H1 (cell line): ENCODE data around the gene MKLN1. TPM values are rescaled to one million over a fixed set of nuclear protein-coding genes. Genes with fewer than 3 reads are reported as not detected.

Source experiments
- CTCF ChIA-PET: fragments of 300-600 bp; sonication (Branson Sonifier 250); formaldehyde crosslinking; loops from one replicate; lab custom pipeline; 2021; ENCODE audit not compliant: partially characterized antibody; lab: Charles Lee
- POLR2A ChIA-PET: fragments of 300-600 bp; sonication (Branson Sonifier 250); formaldehyde crosslinking; loops from one replicate; lab custom pipeline; 2021; ENCODE audit warnings: inconsistent platforms; ENCODE audit not compliant: partially characterized antibody; lab: Charles Lee
- DNase-seq, 2 experiments: peaks; one replicate each; pipeline versions ENCODE4 v3.0.0 to v3.0.0-alpha.2; 2010 to 2022; ENCODE audit warnings: low spot score in 2 of 2, low read depth in 1 of 2, mixed read lengths in 1 of 2
- FAIRE-seq: peaks from 2 replicates; lab custom pipeline; 2011; peaks lifted over from hg19 to GRCh38; lab: Jason Lieb, UNC
- H2AFZ ChIP-seq: 2 replicates; pipeline ENCODE4 v1.8.1; 2012; ENCODE audit warnings: low read length, inconsistent platforms
- H2AK5ac ChIP-seq: 2 replicates; pipeline ENCODE4 v1.6.1; 2013; ENCODE audit warnings: low read depth, low read length
- H2BK120ac ChIP-seq: replicated peaks from 2 replicates; pipeline ENCODE3; 2013; ENCODE audit warnings: low read depth, low read length, inconsistent platforms
- H2BK12ac ChIP-seq: 2 replicates; pipeline ENCODE4 v1.6.1; 2013; ENCODE audit warnings: low read depth, low read length
- H2BK15ac ChIP-seq: 2 replicates; pipeline ENCODE4 v1.6.1; 2013; ENCODE audit warnings: low read length
- H2BK20ac ChIP-seq: 2 replicates; pipeline ENCODE4 v1.6.1; 2013; ENCODE audit warnings: low read length
- H2BK5ac ChIP-seq: 2 replicates; pipeline ENCODE4 v1.6.1; 2013; ENCODE audit warnings: low read depth, low read length
- H3K14ac ChIP-seq: 2 replicates; pipeline ENCODE4 v1.6.1; 2013; ENCODE audit warnings: inconsistent platforms; ENCODE audit not compliant: insufficient read length
- H3K18ac ChIP-seq: 2 replicates; pipeline ENCODE4 v1.6.1; 2013; ENCODE audit warnings: low read length; ENCODE audit errors: extremely low read depth
- H3K23ac ChIP-seq: 2 replicates; pipeline ENCODE4 v1.6.1; 2013; ENCODE audit warnings: inconsistent platforms; ENCODE audit not compliant: insufficient read length
- H3K23me2 ChIP-seq: 2 replicates; pipeline ENCODE4 v1.6.1; 2013; ENCODE audit warnings: low read depth, low read length
- H3K27ac ChIP-seq: 2 replicates; pipeline ENCODE4 v1.6.1; 2011; ENCODE audit warnings: low read depth, low read length, inconsistent platforms
- H3K27me3 ChIP-seq, 4 experiments: replicated peaks in 1 of 4; 1 replicate in 1 of 4; 2 replicates in 3 of 4; pipeline versions ENCODE4 v1.6.1 to v1.8.1; 2011 to 2013; ENCODE audit warnings: low read length in 3 of 4, mild to moderate bottlenecking in 3 of 4, inconsistent platforms in 2 of 4, mixed read lengths in 2 of 4, moderate library complexity in 1 of 4; ENCODE audit not compliant: control insufficient read depth in 3 of 4, insufficient read depth in 3 of 4; ENCODE audit errors: extremely low read depth in 1 of 4
- H3K36me3 ChIP-seq, 4 experiments: 2 replicates each; pipeline versions ENCODE4 v1.6.1 to v1.8.1; 2011 to 2013; ENCODE audit warnings: mild to moderate bottlenecking in 4 of 4, low read length in 3 of 4, moderate library complexity in 2 of 4, control low read depth in 1 of 4, inconsistent platforms in 1 of 4; ENCODE audit not compliant: insufficient read depth in 4 of 4, control insufficient read depth in 2 of 4
- H3K4ac ChIP-seq: replicated peaks from 2 replicates; pipeline ENCODE3; 2013; ENCODE audit warnings: low read length, low read depth, mixed read lengths, inconsistent platforms; ENCODE audit not compliant: insufficient read length
- H3K4me1 ChIP-seq, 4 experiments: replicated peaks in 1 of 4; 1 replicate in 1 of 4; 2 replicates in 3 of 4; pipeline versions ENCODE4 v1.6.1 to v1.8.1; 2011 to 2013; ENCODE audit warnings: low read length in 3 of 4, inconsistent platforms in 2 of 4, mixed read lengths in 1 of 4; ENCODE audit not compliant: insufficient read depth in 4 of 4, control insufficient read depth in 3 of 4
- H3K4me2 ChIP-seq, 2 experiments: 2 replicates each; pipeline versions ENCODE4 v1.6.1 to v1.8.1; 2011 to 2013; ENCODE audit warnings: low read depth in 2 of 2, low read length in 2 of 2, control low read depth in 1 of 2, inconsistent platforms in 1 of 2, mild to moderate bottlenecking in 1 of 2; ENCODE audit not compliant: insufficient read depth in 1 of 2
- H3K4me3 ChIP-seq, 4 experiments: fragments of 200-600, 300-600 bp in 1 of 4; sonication (generic), shearing (Covaris generic), sonication (Bioruptor Twin) in 1 of 4; 2 replicates each; pipeline versions ENCODE4 v1.5.1 to v1.8.1; 2011 to 2016; ENCODE audit warnings: low read length in 4 of 4, low read depth in 3 of 4, control low read depth in 2 of 4, inconsistent platforms in 2 of 4, mild to moderate bottlenecking in 2 of 4, mixed read lengths in 1 of 4, moderate library complexity in 1 of 4; ENCODE audit not compliant: insufficient read depth in 2 of 4; ENCODE audit errors: extremely low read depth in 1 of 4
- H3K56ac ChIP-seq: replicated peaks from 2 replicates; pipeline ENCODE3; 2013; ENCODE audit warnings: low read depth, mild to moderate bottlenecking, mixed read lengths, low read length, inconsistent platforms; ENCODE audit not compliant: insufficient read length
- H3K79me1 ChIP-seq: 2 replicates; pipeline ENCODE4 v1.6.1; 2013; ENCODE audit warnings: low read depth, low read length, control low read depth
- H3K79me2 ChIP-seq, 2 experiments: 2 replicates each; pipeline versions ENCODE4 v1.6.1 to v1.8.1; 2012 to 2013; ENCODE audit warnings: low read length in 2 of 2, mild to moderate bottlenecking in 2 of 2, inconsistent platforms in 1 of 2; ENCODE audit not compliant: insufficient read depth in 2 of 2, control insufficient read depth in 1 of 2
- H3K9ac ChIP-seq, 4 experiments: replicated peaks in 1 of 4; 1 replicate in 1 of 4; 2 replicates in 3 of 4; pipeline versions ENCODE4 v1.6.1 to v1.8.1; 2011 to 2013; ENCODE audit warnings: low read depth in 3 of 4, low read length in 3 of 4, control low read depth in 2 of 4, mild to moderate bottlenecking in 2 of 4, moderate library complexity in 2 of 4, inconsistent platforms in 1 of 4; ENCODE audit errors: extremely low read depth in 1 of 4
- H3K9me3 ChIP-seq, 2 experiments: 2 replicates each; pipeline versions ENCODE4 v1.6.1 to v1.8.1; 2012 to 2013; ENCODE audit warnings: mild to moderate bottlenecking in 2 of 2, moderate library complexity in 2 of 2, control low read depth in 1 of 2, inconsistent platforms in 1 of 2, low read depth in 1 of 2, low read length in 1 of 2, mixed read lengths in 1 of 2; ENCODE audit not compliant: insufficient read depth in 2 of 2
- H4K20me1 ChIP-seq, 2 experiments: replicated peaks in 1 of 2; 2 replicates each; pipeline versions ENCODE3 to v1.8.1; 2011 to 2013; ENCODE audit warnings: inconsistent platforms in 2 of 2, low read length in 2 of 2, mild to moderate bottlenecking in 1 of 2; ENCODE audit not compliant: insufficient read depth in 2 of 2, control insufficient read depth in 1 of 2
- H4K5ac ChIP-seq: 2 replicates; pipeline ENCODE4 v1.6.1; 2013; ENCODE audit warnings: low read length, low read depth, mixed read lengths, inconsistent platforms; ENCODE audit not compliant: insufficient read length
- H4K8ac ChIP-seq: 2 replicates; pipeline ENCODE4 v1.8.0; 2013; ENCODE audit warnings: mild to moderate bottlenecking, moderate library complexity, low read length, inconsistent platforms; ENCODE audit not compliant: insufficient read depth; ENCODE audit errors: extremely low read depth
- H4K91ac ChIP-seq: replicated peaks from 2 replicates; pipeline ENCODE3; 2013; ENCODE audit warnings: low read length, mixed read lengths, inconsistent platforms; ENCODE audit not compliant: insufficient read length
- BCL11A ChIP-seq, 2 experiments: IDR thresholded peaks; one replicate each; pipeline ENCODE4 v1.6.1; 2011; ENCODE audit warnings: low read depth in 2 of 2, low read length in 2 of 2, mild to moderate bottlenecking in 2 of 2
- CBX5 ChIP-seq: fragments of 300-800, 300-1000 bp; sonication (generic); IDR thresholded peaks from 2 replicates; pipeline ENCODE4 v1.7.1; 2016; ENCODE audit warnings: antibody characterized with exemption, low read length, low read depth
- CBX8 ChIP-seq: fragments of 300-800, 300-1000 bp; sonication (generic); IDR thresholded peaks from 2 replicates; pipeline ENCODE4 v1.7.1; 2016; ENCODE audit warnings: low read depth, low read length, borderline replicate concordance
- CTBP2 ChIP-seq: IDR thresholded peaks from 2 replicates; pipeline ENCODE4 v1.7.0; 2011; ENCODE audit warnings: borderline replicate concordance, mild to moderate bottlenecking, moderate library complexity, mixed read lengths, low read length; ENCODE audit not compliant: insufficient read depth, insufficient read length
- NRF1 ChIP-seq: IDR thresholded peaks from 2 replicates; pipeline ENCODE4 v1.6.1; 2011; ENCODE audit warnings: mild to moderate bottlenecking, low read depth, low read length, improper control_type of control experiment
- RXRA ChIP-seq: IDR thresholded peaks from 2 replicates; pipeline ENCODE4 v1.6.1; 2011; ENCODE audit warnings: low read depth, mild to moderate bottlenecking, low read length, moderate library complexity; ENCODE audit not compliant: insufficient read depth
- SIRT6 ChIP-seq: IDR thresholded peaks from one replicate; pipeline ENCODE4 v1.7.1; 2012; ENCODE audit warnings: low read length, inconsistent platforms
- YY1 ChIP-seq: IDR thresholded peaks from 2 replicates; pipeline ENCODE4 v1.6.1; 2011; ENCODE audit warnings: low read depth, mild to moderate bottlenecking, low read length
- WGBS, 2 experiments: shearing (Covaris generic) in 1 of 2; methylation state at CpG; one replicate each; pipeline versions ENCODE4 v1.1.6 to v1.1.7; 2013 to 2015; ENCODE audit warnings: low lambda C conversion rate in 2 of 2, mixed read lengths in 2 of 2, inconsistent platforms in 1 of 2, low coverage in 1 of 2, missing lambda C conversion rate in 1 of 2; ENCODE audit not compliant: insufficient replicate concordance in 2 of 2, insufficient coverage in 1 of 2, insufficient read length in 1 of 2; ENCODE audit errors: extremely low coverage in 1 of 2, missing lambda C conversion rate in 1 of 2; 5-methylcytosine and 5-hydroxymethylcytosine counted together
- polyA plus RNA-seq, 7 experiments: library from polyadenylated mRNA; depleted of rRNA in 3 of 7; stranded (reverse) in 5 of 7; unstranded in 2 of 7; fragments of >200 nt in 5 of 7; fragments of 200-250 nt in 2 of 7; gene quantifications; 1 replicate in 5 of 7; 2 replicates in 1 of 7; 4 replicates in 1 of 7; pipeline versions ENCODE4 v1.2.1 to v1.2.3, GENCODE V29; 2011 to 2013; ENCODE audit warnings: missing spikeins in 2 of 7, mixed read lengths in 2 of 7
- total RNA-seq: library from RNA; stranded (reverse); fragmentation: NEBNext Ultra II Directional; extraction: Animal tissue kit (Norgen Biotek cat#: 25700); gene quantifications from 2 replicates; pipeline ENCODE4 v1.2.1, GENCODE V29; 2021
- TF ChIP-seq, protein P1 (sequence below), 3 experiments: IDR thresholded peaks; 1 replicate in 2 of 3; 2 replicates in 1 of 3; pipeline versions ENCODE4 v1.5.1 to v1.6.1; 2011; ENCODE audit warnings: low read length in 3 of 3, mild to moderate bottlenecking in 3 of 3, inconsistent platforms in 2 of 3, low read depth in 1 of 3, moderate library complexity in 1 of 3; ENCODE audit not compliant: insufficient read depth in 1 of 3; ENCODE audit errors: control extremely low read depth in 1 of 3

MKLN1 gene
- total and polyA plus RNA-seq, 2 of the 8 experiments (the other 6 are each of a cell fraction or from before 2014, with no cell fraction given) = 22.3 to 50.9 TPM

- no peak for DNase-seq
- no peaks in the 10 kb centered on the region for H3K9me3 ChIP-seq
- no peak overlapping the region; a peak in 1 of 4 replicates for H3K4me2 ChIP-seq
- H2BK12ac ChIP-seq = no peak overlapping the region
- H3K79me2 ChIP-seq = peaks cover 46 to 96% of the 10 kb centered on the region in 2 experiments
- H3K27ac ChIP-seq = no peak overlapping the region
- H3K4me3 ChIP-seq = no peak overlapping the region
- no peaks in the 10 kb centered on the region for H3K23me2 ChIP-seq
- H3K4ac ChIP-seq = no peak overlapping the region
- POLR2A ChIA-PET = interaction anchor here (6.9 kb wide), 1 partner anchor 11 kb away, joined by 28 read pairs; no protein-coding TSS in a partner anchor
- TF ChIP-seq NRF1 (no peak), RXRA (no peak), SIRT6 (no peak), BCL11A (IDR thresholded peaks at IDR 0.05; ENCODE audit: low read depth in 2 of 2, low read length in 2 of 2) (no peak), CBX5 (no peak), YY1 (no peak), CBX8 (no peak), CTBP2 (no peak)
- TF ChIP-seq, protein P1, sequence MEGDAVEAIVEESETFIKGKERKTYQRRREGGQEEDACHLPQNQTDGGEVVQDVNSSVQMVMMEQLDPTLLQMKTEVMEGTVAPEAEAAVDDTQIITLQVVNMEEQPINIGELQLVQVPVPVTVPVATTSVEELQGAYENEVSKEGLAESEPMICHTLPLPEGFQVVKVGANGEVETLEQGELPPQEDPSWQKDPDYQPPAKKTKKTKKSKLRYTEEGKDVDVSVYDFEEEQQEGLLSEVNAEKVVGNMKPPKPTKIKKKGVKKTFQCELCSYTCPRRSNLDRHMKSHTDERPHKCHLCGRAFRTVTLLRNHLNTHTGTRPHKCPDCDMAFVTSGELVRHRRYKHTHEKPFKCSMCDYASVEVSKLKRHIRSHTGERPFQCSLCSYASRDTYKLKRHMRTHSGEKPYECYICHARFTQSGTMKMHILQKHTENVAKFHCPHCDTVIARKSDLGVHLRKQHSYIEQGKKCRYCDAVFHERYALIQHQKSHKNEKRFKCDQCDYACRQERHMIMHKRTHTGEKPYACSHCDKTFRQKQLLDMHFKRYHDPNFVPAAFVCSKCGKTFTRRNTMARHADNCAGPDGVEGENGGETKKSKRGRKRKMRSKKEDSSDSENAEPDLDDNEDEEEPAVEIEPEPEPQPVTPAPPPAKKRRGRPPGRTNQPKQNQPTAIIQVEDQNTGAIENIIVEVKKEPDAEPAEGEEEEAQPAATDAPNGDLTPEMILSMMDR (IDR thresholded peaks at IDR 0.05; ENCODE audit: control extremely low read depth in 1 of 3, insufficient read depth in 1 of 3, low read depth in 1 of 3, low read length in 3 of 3) = no peak
- H4K8ac ChIP-seq = no peak overlapping the region
- H4K5ac ChIP-seq = no peak overlapping the region
- no peak overlapping the region for H3K23ac ChIP-seq
- no peak overlapping the region for H3K9ac ChIP-seq
- H3K79me1 ChIP-seq = peaks cover 23% of the 10 kb centered on the region
- no peak overlapping the region for H2BK120ac ChIP-seq
- no peak overlapping the region for H4K91ac ChIP-seq
- H3K4me1 ChIP-seq = peaks cover 6 to 35% (median 19%) of the 10 kb centered on the region in 4 experiments
- CTCF ChIA-PET = interaction anchor here (1.0 to 11.9 kb wide), 3 partner anchors 17 to 122 kb away, joined by 3 to 154 read pairs (median 5); no protein-coding TSS in a partner anchor
- H3K27me3 ChIP-seq = no peaks in the 10 kb centered on the region
- H2AK5ac ChIP-seq = no peak overlapping the region
- no peak overlapping the region for H2BK20ac ChIP-seq
- no peak overlapping the region for H3K56ac ChIP-seq
- WGBS, 2 experiments = 88% methylated on average over 10 of the region's 10 CpGs; no CpG with 5 or more reads in 1 of the 2 experiments
- H4K20me1 ChIP-seq = peaks cover 57 to 64% of the 10 kb centered on the region in 2 experiments
- no peak overlapping the region for H2BK5ac ChIP-seq
- H3K36me3 ChIP-seq = peaks cover 2 to 83% (median 7%) of the 10 kb centered on the region in 4 experiments; a peak in 7 of 8 replicates
- no peak overlapping the region for H2BK15ac ChIP-seq
- no peak overlapping the region for H3K18ac ChIP-seq
- FAIRE-seq = no peak
- H2AFZ ChIP-seq = no peak overlapping the region
- no peak overlapping the region for H3K14ac ChIP-seq
These were observed 205.0 kb downstream of the MKLN1 start for GRCh38 chr7:131532570-131533091.
